ENCODE results near the gene DCLK2.

Gene DCLK2

GRCh38 chr4:150211799-150212445 is 133.7 kb downstream of the DCLK2 start:
- DNase-seq: no peak

- DNase-seq: peak; percentile 25
Observed at GRCh38 chr4:150212485-150212884, 134.2 kb downstream of the DCLK2 start.

GRCh38 chr4:150212927-150213326 is 134.7 kb downstream of the DCLK2 start:
- no peak for DNase-seq

GRCh38 chr4:150215601-150216000 is 137.4 kb downstream of the DCLK2 start:
- DNase-seq: no peak

GRCh38 chr4:150216726-150217125 is 138.5 kb downstream of the DCLK2 start:
- DNase-seq: no peak

- DNase-seq: no peak
Observed at GRCh38 chr4:150217192-150217591, 138.9 kb downstream of the DCLK2 start.

GRCh38 chr4:150217808-150218207 is 139.6 kb downstream of the DCLK2 start:
- no peak for DNase-seq

GRCh38 chr4:150218447-150218846 is 140.2 kb downstream of the DCLK2 start:
- no peak for DNase-seq

- DNase-seq: no peak
Observed at GRCh38 chr4:150219841-150220240, 141.6 kb downstream of the DCLK2 start.

- no peak for DNase-seq
Observed at GRCh38 chr4:150224896-150225591, 146.8 kb downstream of the DCLK2 start.

- no peak for DNase-seq
Observed at GRCh38 chr4:150229520-150229919, 151.3 kb downstream of the DCLK2 start.

GRCh38 chr4:150230561-150230960 is 152.3 kb downstream of the DCLK2 start:
- no peak for DNase-seq

GRCh38 chr4:150231107-150231770 is 153.0 kb downstream of the DCLK2 start:
- DNase-seq: no peak

- no peak for DNase-seq
Observed at GRCh38 chr4:150232029-150232428, 153.8 kb downstream of the DCLK2 start.

- DNase-seq: no peak
Observed at GRCh38 chr4:150234246-150234645, 156.0 kb downstream of the DCLK2 start.

GRCh38 chr4:150235317-150235716 is 157.1 kb downstream of the DCLK2 start:
- no peak for DNase-seq

- no peak for DNase-seq
Observed at GRCh38 chr4:150235808-150236271, 157.6 kb downstream of the DCLK2 start.

GRCh38 chr4:150236626-150237025 is 158.4 kb downstream of the DCLK2 start:
- no peak for DNase-seq

- DNase-seq: no peak
Observed at GRCh38 chr4:150237110-150237872, 159.0 kb downstream of the DCLK2 start.

GRCh38 chr4:150238591-150238990 is 160.3 kb downstream of the DCLK2 start:
- DNase-seq: no peak

- no peak for DNase-seq
Observed at GRCh38 chr4:150240011-150240410, 161.8 kb downstream of the DCLK2 start.

- DNase-seq: peak; percentile 24
Observed at GRCh38 chr4:150242820-150243458, 164.7 kb downstream of the DCLK2 start.

- DNase-seq: no peak
Observed at GRCh38 chr4:150243932-150244331, 165.7 kb downstream of the DCLK2 start.
